Stomach (tissue), 4 donors: ENCODE results near the gene SMIM1.

Experiments used
- POLR2A ChIP-seq, 4 donors: fragments of 450-650 bp; IDR thresholded peaks; one replicate each; pipeline ENCODE4 v1.6.1; 2016; ENCODE audit warnings: antibody characterized with exemption in 4 of 4, control low read depth in 2 of 4, mild to moderate bottlenecking in 1 of 4, moderate library complexity in 1 of 4
- POLR2AphosphoS5 ChIP-seq, 3 donors: sonication (generic); formaldehyde crosslinking; IDR thresholded peaks; one replicate each; pipeline ENCODE4 v1.6.1; 2016; ENCODE audit warnings: antibody characterized with exemption in 3 of 3
- TF ChIP-seq, protein P1 (sequence below), 7 experiments: fragments of 450-650 bp in 4 of 7; fragments of 200-600 bp in 3 of 7; sonication (generic) in 3 of 7; IDR thresholded peaks; one replicate each; pipeline ENCODE4 v1.5.1; 2016 to 2019; ENCODE audit warnings: antibody characterized with exemption in 7 of 7, control low read depth in 2 of 7, mild to moderate bottlenecking in 1 of 7

DNA sequence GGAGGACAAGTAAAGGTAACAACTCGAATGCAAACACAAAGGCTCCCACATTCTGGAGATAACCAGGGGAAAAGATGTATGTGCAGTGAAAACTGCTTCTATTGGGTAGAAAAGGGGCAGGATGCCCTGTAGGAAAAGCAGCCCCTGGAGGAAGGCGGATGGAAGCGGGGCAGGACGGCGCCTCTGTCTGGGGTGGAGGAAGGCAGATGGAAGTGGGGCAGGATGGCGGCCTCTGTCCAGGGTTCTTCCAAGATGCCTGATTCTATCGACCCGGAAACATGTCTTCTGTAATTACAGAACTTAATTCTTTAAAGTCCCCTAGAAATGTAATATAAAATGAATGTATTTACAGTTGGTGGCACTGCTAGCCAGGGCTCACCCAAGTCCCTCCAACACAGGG is 47.8 kb downstream of the SMIM1 start:
- TF ChIP-seq, protein P1, sequence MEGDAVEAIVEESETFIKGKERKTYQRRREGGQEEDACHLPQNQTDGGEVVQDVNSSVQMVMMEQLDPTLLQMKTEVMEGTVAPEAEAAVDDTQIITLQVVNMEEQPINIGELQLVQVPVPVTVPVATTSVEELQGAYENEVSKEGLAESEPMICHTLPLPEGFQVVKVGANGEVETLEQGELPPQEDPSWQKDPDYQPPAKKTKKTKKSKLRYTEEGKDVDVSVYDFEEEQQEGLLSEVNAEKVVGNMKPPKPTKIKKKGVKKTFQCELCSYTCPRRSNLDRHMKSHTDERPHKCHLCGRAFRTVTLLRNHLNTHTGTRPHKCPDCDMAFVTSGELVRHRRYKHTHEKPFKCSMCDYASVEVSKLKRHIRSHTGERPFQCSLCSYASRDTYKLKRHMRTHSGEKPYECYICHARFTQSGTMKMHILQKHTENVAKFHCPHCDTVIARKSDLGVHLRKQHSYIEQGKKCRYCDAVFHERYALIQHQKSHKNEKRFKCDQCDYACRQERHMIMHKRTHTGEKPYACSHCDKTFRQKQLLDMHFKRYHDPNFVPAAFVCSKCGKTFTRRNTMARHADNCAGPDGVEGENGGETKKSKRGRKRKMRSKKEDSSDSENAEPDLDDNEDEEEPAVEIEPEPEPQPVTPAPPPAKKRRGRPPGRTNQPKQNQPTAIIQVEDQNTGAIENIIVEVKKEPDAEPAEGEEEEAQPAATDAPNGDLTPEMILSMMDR (IDR thresholded peaks at IDR 0.05): no peak
- TF ChIP-seq POLR2A (IDR thresholded peaks at IDR 0.05) (no peak), POLR2AphosphoS5 (IDR thresholded peaks at IDR 0.05) (no peak)
